GM18508 (cell line): ENCODE data around the gene KCNH1.

ENCODE experiments used
- ATAC-seq: cut with Tn5 transposase; IDR thresholded peaks from one replicate; pipeline ENCODE4 v1.9.1; 2021; ENCODE audit warnings: moderate number of reproducible peaks; ENCODE audit not compliant: insufficient read depth, unreplicated experiment

Gene KCNH1

DNA sequence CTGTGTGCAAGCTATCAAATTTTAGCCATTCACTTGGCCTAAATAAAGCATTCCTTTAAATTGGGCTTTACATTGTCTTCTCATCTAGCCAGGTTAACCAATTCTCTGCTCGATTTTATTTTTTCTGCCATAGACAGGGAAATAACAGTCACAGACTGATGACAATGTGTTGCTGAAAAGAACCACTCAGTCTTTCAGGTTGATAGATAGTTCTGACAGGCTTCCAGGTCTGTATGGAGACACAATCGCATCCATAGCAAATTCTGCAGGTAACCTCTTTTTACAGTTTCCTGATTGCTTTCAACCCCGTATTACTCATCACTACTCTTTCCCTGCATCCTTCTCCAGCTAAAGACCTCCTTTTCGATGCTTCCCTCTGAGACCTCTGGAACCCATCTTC, 198.0 kb downstream of the KCNH1 start:
- ATAC-seq = no peak

DNA sequence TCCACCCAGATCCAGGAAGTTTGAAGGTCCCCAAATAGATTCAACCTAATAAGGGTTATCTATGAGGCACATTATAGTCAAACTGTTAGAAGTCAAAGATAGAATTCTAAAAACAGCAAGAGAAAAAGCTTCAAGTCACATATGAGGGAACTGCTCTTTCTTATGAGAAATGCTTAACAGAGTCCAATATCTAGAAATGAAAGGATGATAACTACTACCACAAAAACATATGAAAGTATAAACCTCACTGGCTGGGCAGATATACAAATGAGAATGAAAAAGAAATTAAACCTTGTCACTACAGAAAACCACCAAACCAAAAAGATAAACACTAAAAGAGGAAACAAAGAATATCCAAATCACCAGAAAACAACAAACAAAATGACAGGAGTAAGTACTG, 201.8 kb downstream of the KCNH1 start:
- no peak for ATAC-seq

DNA sequence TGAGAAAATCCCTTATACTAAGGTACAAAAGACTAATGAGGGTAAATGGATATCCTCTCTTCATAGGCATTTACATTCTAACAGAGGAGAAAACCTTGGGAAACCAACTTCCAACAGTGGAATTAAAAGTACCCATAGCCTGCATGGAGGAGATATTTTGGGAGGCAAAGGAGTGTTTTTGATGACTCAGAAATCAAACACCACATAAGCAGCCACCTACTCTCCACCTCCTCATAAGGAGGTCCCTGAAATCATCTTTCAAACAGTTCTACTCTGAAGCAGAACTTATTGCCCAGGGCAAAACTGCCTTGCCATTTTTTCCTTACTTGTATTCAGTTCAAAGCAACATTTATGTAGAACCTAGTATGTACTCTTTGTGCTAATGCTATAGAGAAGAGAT, 211.3 kb downstream of the KCNH1 start:
- no peak for ATAC-seq

DNA sequence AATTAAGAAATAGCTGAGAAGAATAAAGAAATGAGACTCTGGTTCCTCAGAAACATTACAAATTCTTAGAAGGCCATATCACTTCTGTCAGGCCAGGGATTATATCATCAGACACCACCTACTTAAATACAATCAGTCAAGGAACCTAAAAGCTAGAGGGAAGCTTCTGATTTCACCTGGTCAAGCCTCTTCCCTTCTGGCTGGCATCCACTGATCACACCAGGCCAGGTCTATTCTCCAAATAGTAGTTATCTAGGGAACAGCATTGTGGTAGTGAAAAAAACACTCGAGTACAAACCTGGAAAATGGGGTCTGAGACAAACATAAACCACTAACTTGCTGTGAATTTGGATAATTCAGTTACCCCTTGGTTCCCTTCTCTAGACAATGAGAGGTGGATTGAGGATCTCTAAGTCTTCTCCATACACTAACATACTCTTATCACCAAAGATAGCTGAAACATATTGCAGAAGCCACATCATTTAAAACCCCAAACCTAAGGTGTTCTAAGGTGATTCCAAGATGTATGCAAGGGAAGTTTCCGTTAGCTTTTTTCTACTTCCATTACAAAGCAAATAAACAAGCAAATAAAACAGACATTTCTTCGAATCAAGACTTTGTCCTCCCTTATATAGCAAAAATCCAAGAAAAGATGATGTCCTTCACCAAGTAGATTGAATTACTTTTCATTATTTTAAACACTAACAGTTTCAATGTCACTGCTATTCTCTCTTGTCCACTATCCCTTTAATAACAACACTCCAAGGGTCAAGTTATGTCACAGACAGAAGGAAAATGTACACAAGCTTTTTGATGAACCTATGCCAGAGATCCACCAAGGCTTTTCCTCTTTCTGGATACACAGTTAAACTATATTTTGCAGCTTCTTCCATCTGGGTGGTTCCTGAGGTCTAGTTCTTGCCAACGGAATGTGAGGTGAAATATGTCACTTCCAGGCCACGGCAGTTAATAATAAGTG, 212.9 kb downstream of the KCNH1 start:
- no peak for ATAC-seq

GRCh38 chr1:210920258-210920657, 213.7 kb downstream of the KCNH1 start:
- no peak for ATAC-seq

GRCh38 chr1:210918893-210919292, 215.1 kb downstream of the KCNH1 start:
- ATAC-seq = no peak

DNA sequence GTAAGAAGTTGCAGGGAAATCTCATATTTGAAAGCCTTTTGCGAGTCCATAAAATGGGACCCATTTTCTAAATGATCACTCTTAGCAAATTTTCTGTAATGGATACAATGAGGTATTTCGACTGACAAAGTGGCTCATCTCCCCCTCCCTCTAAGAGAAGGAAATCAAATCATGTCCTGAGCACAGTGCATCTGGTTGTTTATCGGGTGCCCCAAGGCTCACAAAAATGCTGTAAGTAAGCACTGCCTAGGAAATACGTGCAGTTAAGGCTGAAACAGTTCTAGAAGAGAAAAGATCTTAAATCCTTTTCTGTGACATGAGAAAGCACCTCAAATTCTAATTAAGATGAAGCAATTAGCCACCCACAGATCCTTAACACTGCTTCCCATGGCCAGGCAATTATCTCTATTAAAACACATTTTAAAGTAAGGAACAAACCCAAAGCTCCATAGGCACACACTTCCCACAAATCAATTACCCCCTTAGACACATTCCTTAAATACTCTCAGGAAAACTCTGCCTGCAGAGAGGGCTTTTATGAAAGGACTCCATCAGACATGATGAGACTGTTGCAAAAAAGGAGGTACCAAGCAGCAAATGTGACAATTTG, 216.3 kb downstream of the KCNH1 start:
- ATAC-seq = no peak

DNA sequence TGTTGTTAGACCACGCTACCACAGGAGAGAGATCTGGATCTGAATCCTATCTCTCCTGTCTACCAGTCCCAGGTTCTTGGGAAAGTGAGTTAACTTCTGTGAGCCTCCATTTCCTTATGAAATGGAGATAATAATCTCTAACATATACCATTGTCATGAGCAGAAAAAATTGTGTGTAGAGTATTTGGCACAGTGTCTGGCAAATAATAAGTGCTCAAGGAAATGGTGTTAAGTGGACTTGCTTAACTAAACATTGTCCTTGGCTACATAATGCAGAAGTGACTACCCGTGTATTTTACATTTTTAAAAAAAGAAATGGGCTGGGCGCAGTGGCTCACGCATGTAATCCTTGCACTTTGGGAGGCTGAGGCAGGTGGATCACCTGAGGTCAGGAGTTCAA, 217.4 kb downstream of the KCNH1 start:
- no peak for ATAC-seq

- ATAC-seq = no peak
Observed at GRCh38 chr1:210915890-210916507, 217.9 kb downstream of the KCNH1 start.

- no peak for ATAC-seq
Observed at GRCh38 chr1:210912752-210913151, 221.2 kb downstream of the KCNH1 start.

- no peak for ATAC-seq
Observed at GRCh38 chr1:210910020-210910575, 223.8 kb downstream of the KCNH1 start.

DNA sequence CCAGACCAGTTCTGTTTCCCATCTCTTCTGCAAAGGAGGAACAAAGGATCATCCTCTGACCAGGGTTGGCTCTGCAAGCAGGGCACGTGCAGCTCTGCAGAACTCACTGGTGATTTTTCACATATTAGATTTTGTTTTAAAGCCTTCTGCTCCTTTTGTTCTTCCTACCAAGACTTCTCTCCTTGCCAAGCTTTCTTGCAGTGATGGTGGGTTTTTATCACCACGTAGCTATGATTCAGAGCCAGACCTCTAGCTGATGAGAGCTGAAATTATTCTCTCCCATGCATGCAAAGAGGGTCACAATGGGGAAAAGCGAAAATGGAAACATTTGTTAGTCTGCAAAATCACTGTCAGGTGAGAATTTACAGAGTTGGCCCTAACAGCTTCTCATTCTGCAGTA, 225.2 kb downstream of the KCNH1 start:
- ATAC-seq = no peak

DNA sequence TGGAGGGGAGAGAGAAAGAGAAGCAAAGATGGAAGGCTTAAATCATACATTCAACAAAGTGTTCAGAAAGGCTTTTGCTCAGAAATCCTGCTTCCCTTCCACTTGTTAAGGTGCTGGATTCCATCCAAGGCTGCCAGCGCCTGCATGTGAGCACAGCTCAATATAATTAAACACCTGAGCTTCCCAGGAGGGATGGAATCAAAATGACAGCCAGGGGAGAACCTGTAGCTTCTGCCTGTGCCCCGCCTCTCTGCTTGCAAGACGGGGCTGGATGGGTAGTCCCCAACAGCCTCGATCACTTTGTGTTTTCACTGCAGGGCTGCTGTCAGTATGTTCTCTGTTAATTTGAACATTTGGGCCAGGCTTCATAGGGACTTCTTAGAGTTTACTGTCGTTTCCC, 225.7 kb downstream of the KCNH1 start:
- ATAC-seq = no peak

DNA sequence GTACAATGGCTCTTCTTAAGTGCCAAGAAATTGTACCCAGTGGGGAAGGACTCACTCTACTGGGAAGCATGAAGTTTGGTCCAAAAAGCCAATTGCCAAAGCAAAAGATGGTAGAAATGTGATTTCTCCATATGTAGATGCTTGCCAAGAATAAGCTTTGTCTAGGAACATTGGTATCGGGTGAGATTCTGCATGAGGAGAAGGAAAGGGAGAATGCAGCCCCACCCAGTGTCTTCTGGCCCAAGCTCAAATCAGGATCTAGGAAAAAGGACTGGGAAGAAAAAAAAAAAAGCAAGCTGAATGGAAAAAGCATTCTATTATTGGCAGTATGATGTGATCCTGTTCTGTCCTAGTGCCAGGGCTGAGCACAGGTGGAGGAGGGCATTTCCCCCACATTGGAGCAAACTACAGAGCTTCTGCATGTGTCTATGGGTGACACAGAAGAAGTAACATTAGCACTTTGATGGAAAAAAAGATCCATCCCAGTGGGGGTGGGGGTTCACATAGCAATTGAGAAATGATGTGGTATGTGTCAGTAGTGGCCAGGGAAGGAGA, 226.6 kb downstream of the KCNH1 start:
- ATAC-seq = no peak

GRCh38 chr1:210905944-210906453, 227.9 kb downstream of the KCNH1 start:
- ATAC-seq = no peak

DNA sequence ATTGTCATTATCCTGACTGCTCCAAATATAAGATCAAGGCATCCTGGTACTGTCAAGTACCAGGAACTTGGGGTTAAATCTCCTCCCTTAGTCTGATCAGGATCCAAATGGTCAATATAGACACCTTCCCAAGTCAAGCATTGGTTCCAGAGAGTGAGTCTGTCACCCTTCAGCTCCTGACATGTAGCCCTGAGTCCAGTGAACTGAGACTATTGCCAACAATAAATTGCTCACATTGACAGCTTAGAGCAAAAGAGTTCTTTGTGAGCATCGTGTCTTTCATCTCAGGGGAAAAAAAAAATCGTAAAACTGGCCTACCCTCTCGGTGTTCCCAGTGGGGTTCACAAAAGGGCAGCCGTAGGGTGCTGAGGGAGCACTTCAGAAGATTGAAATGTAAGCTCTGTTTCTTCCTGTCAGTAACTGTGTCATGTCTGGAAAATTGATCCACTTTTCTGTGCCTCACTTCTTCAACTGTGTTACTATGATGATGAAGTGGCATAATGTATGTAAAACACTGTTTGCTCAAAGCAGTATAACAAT, 228.5 kb downstream of the KCNH1 start:
- no peak for ATAC-seq

DNA sequence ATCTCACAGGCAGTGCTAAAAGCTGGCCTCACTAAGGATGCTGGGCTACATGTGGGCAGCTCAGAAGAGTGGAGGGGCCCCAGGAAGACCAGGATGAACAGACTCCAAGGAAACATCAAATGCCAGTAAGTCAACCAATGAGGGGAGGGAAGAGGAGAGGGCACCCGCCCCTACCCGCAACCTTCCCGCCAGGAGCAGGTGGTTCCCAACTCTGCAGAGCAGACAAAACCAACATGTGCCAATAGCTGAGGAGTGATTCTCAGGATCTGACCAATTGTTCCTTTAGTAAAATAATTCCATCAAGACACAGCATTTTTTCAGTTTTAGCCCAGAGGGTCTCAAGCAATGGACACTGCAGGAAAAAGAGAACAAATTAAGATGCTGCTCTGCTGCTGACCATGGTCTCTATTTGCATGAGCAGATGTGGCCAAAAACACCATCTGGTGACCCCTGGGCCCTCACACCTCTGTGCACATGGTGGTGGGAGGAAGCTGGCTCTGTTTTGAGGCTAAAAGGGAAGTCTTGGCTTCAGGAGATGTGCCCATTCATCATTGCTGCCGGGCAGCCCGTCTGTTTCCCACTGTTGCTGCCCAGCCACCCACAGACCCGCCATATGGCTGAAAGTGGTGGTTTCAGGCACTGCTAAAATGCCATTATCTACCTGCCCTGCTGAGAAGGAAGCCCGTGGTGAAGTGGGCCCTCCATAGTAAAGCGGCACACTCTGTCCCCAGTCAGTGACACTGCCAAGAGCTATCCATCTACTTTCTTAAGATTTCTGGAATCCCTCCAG, 231.8 kb downstream of the KCNH1 start:
- no peak for ATAC-seq

- no peak for ATAC-seq
Observed at GRCh38 chr1:210900820-210901219, 233.1 kb downstream of the KCNH1 start.

GRCh38 chr1:210900079-210900478, 233.9 kb downstream of the KCNH1 start:
- no peak for ATAC-seq
